H9 (cell line): ENCODE results near the gene GLI2. TPM values are rescaled to one million over a fixed set of nuclear protein-coding genes. Genes with fewer than 3 reads are reported as not detected.

Experiments used
- DNase-seq: peaks from one replicate; pipeline ENCODE4 v3.0.0-alpha.2; 2017
- H2AFZ ChIP-seq: one replicate; pipeline ENCODE4 v1.6.1; 2013; ENCODE audit warnings: mild to moderate bottlenecking, low read length, control low read depth, moderate library complexity
- H2AK5ac ChIP-seq: 2 replicates; pipeline ENCODE4 v1.6.1; 2013; ENCODE audit warnings: low read length, control low read depth, mixed read lengths; ENCODE audit not compliant: insufficient read length
- H2BK120ac ChIP-seq: one replicate; pipeline ENCODE4 v1.6.1; 2013; ENCODE audit warnings: low read depth, mild to moderate bottlenecking, low read length, control low read depth, inconsistent platforms; ENCODE audit not compliant: poor library complexity, severe bottlenecking
- H2BK12ac ChIP-seq: 2 replicates; pipeline ENCODE4 v1.6.1; 2013; ENCODE audit warnings: low read length, control low read depth, mixed read lengths, low read depth; ENCODE audit not compliant: insufficient read length
- H2BK15ac ChIP-seq: 2 replicates; pipeline ENCODE4 v1.6.1; 2013; ENCODE audit warnings: low read depth, low read length, control low read depth
- H2BK20ac ChIP-seq: one replicate; pipeline ENCODE4 v1.6.1; 2013; ENCODE audit warnings: low read depth, mild to moderate bottlenecking, low read length, control low read depth, inconsistent platforms; ENCODE audit not compliant: poor library complexity, severe bottlenecking
- H2BK5ac ChIP-seq: 2 replicates; pipeline ENCODE4 v1.6.1; 2013; ENCODE audit warnings: low read length, control low read depth, mixed read lengths; ENCODE audit not compliant: insufficient read length
- H3K14ac ChIP-seq: 2 replicates; pipeline ENCODE4 v1.6.1; 2013; ENCODE audit warnings: low read length, control low read depth; ENCODE audit not compliant: insufficient read depth
- H3K18ac ChIP-seq: 2 replicates; pipeline ENCODE4 v1.6.1; 2013; ENCODE audit warnings: low read depth, mild to moderate bottlenecking, mixed read lengths, low read length, control low read depth; ENCODE audit not compliant: insufficient read length
- H3K23ac ChIP-seq: 2 replicates; pipeline ENCODE4 v1.6.1; 2013; ENCODE audit warnings: low read length, control low read depth, mixed read lengths, low read depth; ENCODE audit not compliant: insufficient read length
- H3K23me2 ChIP-seq: 2 replicates; pipeline ENCODE4 v1.6.1; 2013; ENCODE audit warnings: low read depth, mild to moderate bottlenecking, mixed read lengths, low read length, control low read depth; ENCODE audit not compliant: insufficient read length, poor library complexity, severe bottlenecking
- H3K27ac ChIP-seq: 2 replicates; pipeline ENCODE4 v1.5.1; 2013; ENCODE audit warnings: low read length, control low read depth, mixed read lengths, low read depth; ENCODE audit not compliant: insufficient read length
- H3K27me3 ChIP-seq: 2 replicates; pipeline ENCODE4 v1.6.1; 2013; ENCODE audit warnings: low read length, control low read depth, inconsistent platforms; ENCODE audit not compliant: insufficient read depth
- H3K4ac ChIP-seq: 2 replicates; pipeline ENCODE4 v1.6.1; 2013; ENCODE audit warnings: low read depth, mild to moderate bottlenecking, control low read depth, inconsistent platforms, low read length, moderate library complexity
- H3K4me1 ChIP-seq: 2 replicates; pipeline ENCODE4 v1.6.1; 2013; ENCODE audit warnings: low read length, control low read depth, inconsistent platforms; ENCODE audit not compliant: insufficient read depth
- H3K4me2 ChIP-seq: 2 replicates; pipeline ENCODE4 v1.6.1; 2013; ENCODE audit warnings: low read length, control low read depth, mixed read lengths; ENCODE audit not compliant: insufficient read length, insufficient read depth
- H3K56ac ChIP-seq: 2 replicates; pipeline ENCODE4 v1.6.1; 2013; ENCODE audit warnings: low read depth, mild to moderate bottlenecking, mixed read lengths, low read length, control low read depth; ENCODE audit not compliant: insufficient read length
- H3K79me1 ChIP-seq: 2 replicates; pipeline ENCODE4 v1.6.1; 2013; ENCODE audit warnings: low read depth, mild to moderate bottlenecking, moderate library complexity, low read length, control low read depth, inconsistent platforms; ENCODE audit not compliant: insufficient read depth, poor library complexity, severe bottlenecking
- H3K79me2 ChIP-seq: 2 replicates; pipeline ENCODE4 v1.6.1; 2013; ENCODE audit warnings: low read length, control low read depth, inconsistent platforms; ENCODE audit not compliant: insufficient read depth
- H3K9ac ChIP-seq: 2 replicates; pipeline ENCODE4 v1.6.1; 2013; ENCODE audit warnings: low read length, control low read depth, mixed read lengths; ENCODE audit not compliant: insufficient read length; ENCODE audit errors: extremely low read depth
- H3K9me3 ChIP-seq: one replicate; pipeline ENCODE4 v1.6.1; 2013; ENCODE audit warnings: low read depth, low read length, inconsistent platforms; ENCODE audit not compliant: control insufficient read depth
- H3T11ph ChIP-seq: one replicate; pipeline ENCODE4 v1.6.1; 2013; ENCODE audit warnings: mild to moderate bottlenecking, low read length, control low read depth, inconsistent platforms
- H4K20me1 ChIP-seq: one replicate; pipeline ENCODE4 v1.6.1; 2013; ENCODE audit not compliant: control insufficient read depth, insufficient read length, insufficient read depth
- H4K5ac ChIP-seq: 2 replicates; pipeline ENCODE4 v1.6.1; 2013; ENCODE audit warnings: low read depth, mild to moderate bottlenecking, mixed read lengths, low read length, control low read depth; ENCODE audit not compliant: insufficient read length
- H4K8ac ChIP-seq: replicated peaks from 2 replicates; pipeline ENCODE4 v1.6.1; 2013; ENCODE audit warnings: low read length, control low read depth, mixed read lengths, low read depth; ENCODE audit not compliant: insufficient read length
- H4K91ac ChIP-seq: 2 replicates; pipeline ENCODE4 v1.6.1; 2013; ENCODE audit warnings: low read depth, mild to moderate bottlenecking, moderate library complexity, mixed read lengths, low read length, control low read depth; ENCODE audit not compliant: insufficient read length
- H3K27ac Mint-ChIP-seq, 3 experiments: 2 replicates in 2 of 3; 3 replicates in 1 of 3; pipeline ENCODE4 v1.8.0; 2020 to 2021; ENCODE audit warnings: mixed read lengths in 3 of 3, mild to moderate bottlenecking in 1 of 3, moderate library complexity in 1 of 3
- H3K27me3 Mint-ChIP-seq: 2 replicates; pipeline ENCODE4 v1.8.0; 2021; ENCODE audit warnings: low read depth, mild to moderate bottlenecking, moderate library complexity, mixed read lengths
- H3K36me3 Mint-ChIP-seq, 3 experiments: 2 replicates in 2 of 3; 3 replicates in 1 of 3; pipeline ENCODE4 v1.8.0; 2020 to 2021; ENCODE audit warnings: low read depth in 3 of 3, mixed read lengths in 3 of 3; ENCODE audit not compliant: insufficient read depth in 1 of 3
- H3K4me1 Mint-ChIP-seq, 2 experiments: 2 replicates each; pipeline ENCODE4 v1.8.0; 2020; ENCODE audit warnings: mixed read lengths in 2 of 2
- H3K4me3 Mint-ChIP-seq, 2 experiments: 2 replicates in 1 of 2; 3 replicates in 1 of 2; pipeline ENCODE4 v1.8.0; 2020 to 2021; ENCODE audit warnings: mild to moderate bottlenecking in 2 of 2, mixed read lengths in 2 of 2, moderate library complexity in 1 of 2
- H3K9me3 Mint-ChIP-seq, 2 experiments: 2 replicates in 1 of 2; 3 replicates in 1 of 2; pipeline ENCODE4 v1.8.0; 2020; ENCODE audit warnings: mild to moderate bottlenecking in 2 of 2, mixed read lengths in 2 of 2, moderate library complexity in 1 of 2
- WGBS: extraction: QIAGEN DNeasy Blood & Tissue Kit; methylation state at CpG from one replicate; pipeline ENCODE4 v1.1.7; 2013; ENCODE audit warnings: missing lambda C conversion rate, low lambda C conversion rate, mixed read lengths; ENCODE audit not compliant: insufficient read length; ENCODE audit errors: extremely low coverage; 5-methylcytosine and 5-hydroxymethylcytosine counted together
- total RNA-seq: library from RNA; stranded (reverse); gene quantifications from 2 replicates; pipeline ENCODE4 v1.2.1, GENCODE V29; 2021
- TF ChIP-seq, protein P1 (sequence below): fragments of 200-600 bp; sonication (generic); conservative IDR thresholded peaks from 3 replicates; pipeline ENCODE4 v1.8.0; 2021; ENCODE audit warnings: antibody characterized with exemption, mild to moderate bottlenecking

The GLI2 gene
- total RNA-seq, 1 experiment from 2014 or later: 56.7 TPM

DNA sequence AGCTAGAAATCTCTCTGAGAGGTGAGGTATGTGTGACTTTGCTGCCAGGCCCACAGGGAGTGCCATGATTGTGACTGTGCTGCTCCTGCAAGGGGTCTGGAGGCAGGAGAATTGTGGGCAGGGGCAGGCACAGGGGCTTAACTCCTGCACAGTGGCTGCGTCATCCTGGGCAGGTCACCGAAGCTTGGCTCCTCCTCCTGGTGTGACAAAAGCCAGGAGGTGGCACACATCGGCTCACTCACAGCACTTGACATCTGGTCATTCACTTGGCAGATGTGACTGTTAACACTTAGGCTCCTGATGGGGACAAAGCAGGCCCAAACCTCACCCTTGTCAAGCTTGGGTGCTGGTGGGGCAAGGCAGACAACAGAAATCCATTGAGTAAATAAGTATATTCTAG is 36.4 kb upstream of the GLI2 start:
- Mint-ChIP-seq H3K9me3 (no peaks in the 10 kb centered on the region; a peak in 1 of 5 replicates), H3K27me3 (peaks cover 65% of the 10 kb centered on the region), H3K27ac (no peak overlapping the region), H3K36me3 (no peaks in the 10 kb centered on the region; a peak in 1 of 7 replicates), H3K4me3 (no peak overlapping the region), H3K4me1 (peaks cover 57 to 65% of the 10 kb centered on the region in 2 experiments)
- H2AFZ ChIP-seq: no peak overlapping the region
- no peak overlapping the region for H4K8ac ChIP-seq
- H2AK5ac ChIP-seq: no peak overlapping the region
- H4K5ac ChIP-seq: no peak overlapping the region
- no peak overlapping the region for H2BK120ac ChIP-seq
- no peak for DNase-seq
- no peak overlapping the region for H3K56ac ChIP-seq
- H3K4ac ChIP-seq: no peak overlapping the region
- no peak overlapping the region for H2BK20ac ChIP-seq
- H2BK5ac ChIP-seq: no peak overlapping the region
- no peak overlapping the region for H4K91ac ChIP-seq
- H2BK15ac ChIP-seq: no peak overlapping the region
- no peaks in the 10 kb centered on the region for H3K9me3 ChIP-seq
- no peak overlapping the region for H3K27ac ChIP-seq
- H3K4me2 ChIP-seq: no peak overlapping the region
- no CpG with 5 or more reads among the region's 3 CpGs for WGBS
- H3K18ac ChIP-seq: no peak overlapping the region
- H3K9ac ChIP-seq: no peak overlapping the region
- no peak overlapping the region for H2BK12ac ChIP-seq
- no peaks in the 10 kb centered on the region for H3K79me2 ChIP-seq
- H3K27me3 ChIP-seq: no peaks in the 10 kb centered on the region; the same call in 1 of the 2 replicates
- H4K20me1 ChIP-seq: no peaks in the 10 kb centered on the region
- no peaks in the 10 kb centered on the region for H3K79me1 ChIP-seq
- H3T11ph ChIP-seq: no peak overlapping the region
- no peaks in the 10 kb centered on the region for H3K23me2 ChIP-seq
- no peak overlapping the region for H3K23ac ChIP-seq
- TF ChIP-seq, protein P1, sequence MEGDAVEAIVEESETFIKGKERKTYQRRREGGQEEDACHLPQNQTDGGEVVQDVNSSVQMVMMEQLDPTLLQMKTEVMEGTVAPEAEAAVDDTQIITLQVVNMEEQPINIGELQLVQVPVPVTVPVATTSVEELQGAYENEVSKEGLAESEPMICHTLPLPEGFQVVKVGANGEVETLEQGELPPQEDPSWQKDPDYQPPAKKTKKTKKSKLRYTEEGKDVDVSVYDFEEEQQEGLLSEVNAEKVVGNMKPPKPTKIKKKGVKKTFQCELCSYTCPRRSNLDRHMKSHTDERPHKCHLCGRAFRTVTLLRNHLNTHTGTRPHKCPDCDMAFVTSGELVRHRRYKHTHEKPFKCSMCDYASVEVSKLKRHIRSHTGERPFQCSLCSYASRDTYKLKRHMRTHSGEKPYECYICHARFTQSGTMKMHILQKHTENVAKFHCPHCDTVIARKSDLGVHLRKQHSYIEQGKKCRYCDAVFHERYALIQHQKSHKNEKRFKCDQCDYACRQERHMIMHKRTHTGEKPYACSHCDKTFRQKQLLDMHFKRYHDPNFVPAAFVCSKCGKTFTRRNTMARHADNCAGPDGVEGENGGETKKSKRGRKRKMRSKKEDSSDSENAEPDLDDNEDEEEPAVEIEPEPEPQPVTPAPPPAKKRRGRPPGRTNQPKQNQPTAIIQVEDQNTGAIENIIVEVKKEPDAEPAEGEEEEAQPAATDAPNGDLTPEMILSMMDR: no peak
- H3K14ac ChIP-seq: no peak overlapping the region
- H3K4me1 ChIP-seq: no peaks in the 10 kb centered on the region; the same call in 1 of the 2 replicates
